ENCODE results near the gene MTRR. TPM values are rescaled to one million over a fixed set of nuclear protein-coding genes. Genes with fewer than 3 reads are reported as not detected.
A peak's percentile ranks its signal among the peaks of the same experiment; 100 is the strongest.

MTRR gene
- total and polyA plus RNA-seq, 9 donors = 21.8 to 65.9 (median 42.5) TPM

- intact Hi-C loops (cut with DNase I) = loop anchor here in 1 of 4 donors (10.0 kb wide), 1 partner anchor 1660 kb away; no protein-coding TSS in a partner anchor
- TF ChIP-seq POLR2A (IDR thresholded peaks at IDR 0.05) (no peak), CTCF (IDR thresholded peaks at IDR 0.05) (no peak), EP300 (IDR thresholded peaks at IDR 0.05) (no peak)
- Histone ChIP-seq H3K4me3 (no peak overlapping the region), H3K4me1 (ENCODE audit: insufficient read depth) (no peaks in the 10 kb centered on the region), H3K9me3 (no peaks in the 10 kb centered on the region), H3K27me3 (no peaks in the 10 kb centered on the region), H3K27ac (no peak overlapping the region), H3K36me3 (no peaks in the 10 kb centered on the region)
- no peak for DNase-seq
- 78 to 88% (median 83%) methylated on average over 2 of the region's 2 CpGs for WGBS, 3 donors
Observed at GRCh38 chr5:7894860-7895259, 25.9 kb downstream of the MTRR start.

- no peak for TF ChIP-seq EP300 (IDR thresholded peaks at IDR 0.05)
- no peak for TF ChIP-seq CTCF (IDR thresholded peaks at IDR 0.05)
- no peak for TF ChIP-seq POLR2A (IDR thresholded peaks at IDR 0.05)
- H3K4me1 ChIP-seq (ENCODE audit: insufficient read depth) = no peaks in the 10 kb centered on the region
- H3K27ac ChIP-seq = no peak overlapping the region
- intact Hi-C loops (cut with DNase I) = loop anchor here in 1 of 4 donors (10.0 kb wide), 1 partner anchor 1658 kb away; no protein-coding TSS in a partner anchor
- no peaks in the 10 kb centered on the region for H3K36me3 ChIP-seq
- no peaks in the 10 kb centered on the region for H3K9me3 ChIP-seq
- 63 to 71% (median 68%) methylated on average over 5 of the region's 5 CpGs for WGBS, 3 donors
- H3K4me3 ChIP-seq = no peak overlapping the region
- H3K27me3 ChIP-seq = no peaks in the 10 kb centered on the region
- peak in 1 of 5 donors; percentile 35 for DNase-seq
Observed at GRCh38 chr5:7897014-7897600, 28.2 kb downstream of the MTRR start.

- no peak overlapping the region for H3K4me3 ChIP-seq
- no peaks in the 10 kb centered on the region for H3K36me3 ChIP-seq
- TF ChIP-seq EP300 (IDR thresholded peaks at IDR 0.05) = no peak
- no peak for TF ChIP-seq POLR2A (IDR thresholded peaks at IDR 0.05)
- H3K4me1 ChIP-seq (ENCODE audit: insufficient read depth) = no peaks in the 10 kb centered on the region
- H3K9me3 ChIP-seq = no peaks in the 10 kb centered on the region
- 95 to 98% (median 95%) methylated on average over 3 of the region's 3 CpGs for WGBS, 3 donors
- no peak overlapping the region for H3K27ac ChIP-seq
- intact Hi-C loops (cut with DNase I) = no loop called here
- no peak for DNase-seq
- no peaks in the 10 kb centered on the region for H3K27me3 ChIP-seq
Observed at GRCh38 chr5:7902201-7902600, 33.3 kb downstream of the MTRR start.

GRCh38 chr5:7902666-7903625 lies 34.0 kb downstream of the MTRR start:
- Histone ChIP-seq H3K4me3 (no peak overlapping the region), H3K27ac (no peak overlapping the region), H3K9me3 (no peaks in the 10 kb centered on the region), H3K36me3 (no peaks in the 10 kb centered on the region), H3K27me3 (no peaks in the 10 kb centered on the region), H3K4me1 (ENCODE audit: insufficient read depth) (no peaks in the 10 kb centered on the region)
- DNase-seq = no peak
- intact Hi-C loops (cut with DNase I) = no loop called here
- 88 to 94% (median 92%) methylated on average over 9 of the region's 9 CpGs for WGBS, 3 donors
- TF ChIP-seq CTCF (IDR thresholded peaks at IDR 0.05) = no peak
- no peak for TF ChIP-seq POLR2A (IDR thresholded peaks at IDR 0.05)
- TF ChIP-seq EP300 (IDR thresholded peaks at IDR 0.05) = no peak

Data from ovary (tissue), 9 donors.